K562 (cell line): ENCODE measurements around the gene TRIM44. TPM values are rescaled to one million over a fixed set of nuclear protein-coding genes. Genes with fewer than 3 reads are reported as not detected.
A peak's percentile ranks its signal among the peaks of the same experiment; 100 is the strongest.

ENCODE experiments used
- DPF2 ChIP-seq: fragments of 450-650 bp; IDR thresholded peaks from 2 replicates; pipeline ENCODE4 v1.6.1; 2016
- HDAC6 ChIP-seq: IDR thresholded peaks from 2 replicates; pipeline ENCODE4 v1.6.1; 2012; ENCODE audit warnings: low read depth, mild to moderate bottlenecking, control low read depth, inconsistent platforms, low read length, moderate library complexity
- HNRNPK ChIP-seq: fragments of 200-400 bp; formaldehyde crosslinking; IDR thresholded peaks from one replicate; pipeline ENCODE4 v1.6.1; 2018; ENCODE audit warnings: mild to moderate bottlenecking, low read depth, low read length; ENCODE audit not compliant: poor library complexity, severe bottlenecking
- HNRNPL ChIP-seq: fragments of 200-400 bp; formaldehyde crosslinking; IDR thresholded peaks from 2 replicates; pipeline ENCODE4 v1.6.1; 2017; ENCODE audit warnings: low read depth, mild to moderate bottlenecking, low read length
- KDM5B ChIP-seq: fragments of 200-600 bp; sonication (generic); IDR thresholded peaks from 2 replicates; pipeline ENCODE4 v1.6.1; 2012; ENCODE audit warnings: low read depth, mild to moderate bottlenecking, moderate library complexity, low read length, control low read depth, inconsistent platforms; ENCODE audit not compliant: insufficient replicate concordance
- PURB ChIP-seq: sonication (generic); formaldehyde crosslinking; IDR thresholded peaks from 2 replicates; pipeline ENCODE4 v1.9.0; 2021; ENCODE audit warnings: low read depth, mild to moderate bottlenecking, missing genetic modification reagents
- RBM22 ChIP-seq: fragments of 200-400 bp; formaldehyde crosslinking; IDR thresholded peaks from 2 replicates; pipeline ENCODE4 v1.6.1; 2018; ENCODE audit warnings: low read length, low read depth; ENCODE audit not compliant: poor library complexity, severe bottlenecking
- RFX1 ChIP-seq: fragments of 450-650 bp; IDR thresholded peaks from 2 replicates; pipeline ENCODE4 v1.6.1; 2016; ENCODE audit warnings: mild to moderate bottlenecking, moderate library complexity
- SLC30A9 ChIP-seq: fragments of 250-450 bp; sonication (Bioruptor Pico); IDR thresholded peaks from 2 replicates; pipeline ENCODE4 v1.8.0; 2022; ENCODE audit warnings: mild to moderate bottlenecking, moderate library complexity
- STAG1 ChIP-seq: sonication (generic); formaldehyde crosslinking; IDR thresholded peaks from 2 replicates; pipeline ENCODE4 v1.5.0; 2020; ENCODE audit warnings: missing genetic modification reagents, borderline replicate concordance
- TCF3 ChIP-seq: sonication (generic); formaldehyde crosslinking; IDR thresholded peaks from 2 replicates; pipeline ENCODE4 v1.4.0; 2020; ENCODE audit warnings: mild to moderate bottlenecking, missing genetic modification reagents
- XRCC4 ChIP-seq: IDR thresholded peaks from one replicate; pipeline ENCODE4 v1.6.1; 2011; ENCODE audit not compliant: insufficient read depth, insufficient read length; ENCODE audit errors: extremely low read depth
- ZNF324 ChIP-seq: fragments of 250-450 bp; sonication (Bioruptor Pico); IDR thresholded peaks from 2 replicates; pipeline ENCODE4 v1.4.0; 2020; ENCODE audit warnings: mild to moderate bottlenecking
- polyA plus RNA-seq, 8 experiments: library from polyadenylated mRNA; depleted of rRNA in 4 of 8; stranded (reverse) in 5 of 8; unstranded in 3 of 8; fragments of >200 nt; fragmentation: Nextera tagmentation in 2 of 8; fragmentation: Illumina TruSeq in 1 of 8; extraction: Ambion mirVana in 2 of 8; extraction: Trizol in 1 of 8; gene quantifications; 2 replicates each; pipeline versions ENCODE4 v1.2.1 to v1.2.3, GENCODE V29; 2011 to 2014; ENCODE audit warnings: inconsistent platforms in 1 of 8, missing spikeins in 1 of 8
- total RNA-seq, 7 experiments: library from RNA; depleted of rRNA in 6 of 7; stranded (reverse); fragments of >200 nt in 6 of 7; fragmentation: Illumina TruSeq in 2 of 7; extraction: Trizol in 2 of 7; gene quantifications; 2 replicates each; pipeline versions ENCODE4 v1.2.1 to v1.2.3, GENCODE V29; 2011 to 2021; ENCODE audit warnings: low replicate concordance in 1 of 7
- TF ChIP-seq, protein P1 (sequence below): fragments of 250-450 bp; sonication (Bioruptor Pico); IDR thresholded peaks from 2 replicates; pipeline ENCODE4 v1.5.0; 2022; ENCODE audit warnings: mild to moderate bottlenecking
- TF ChIP-seq, protein P2 (sequence below): fragments of 450-650 bp; formaldehyde crosslinking; IDR thresholded peaks from 2 replicates; pipeline ENCODE4 v1.4.0; 2020; ENCODE audit warnings: mild to moderate bottlenecking, moderate library complexity
- TF ChIP-seq, protein P3 (sequence below), 2 experiments: fragments of 450-650 bp; formaldehyde crosslinking in 1 of 2; IDR thresholded peaks; 2 replicates each; pipeline versions ENCODE4 v1.4.0 to v1.6.1; 2014 to 2020; ENCODE audit warnings: mild to moderate bottlenecking in 2 of 2, borderline replicate concordance in 1 of 2, low read depth in 1 of 2

Gene TRIM44
- total and polyA plus RNA-seq, 9 of the 15 experiments (the other 6 are each of a cell fraction or from before 2014, with no cell fraction given) = 8.3 to 105 (median 37.2) TPM

DNA sequence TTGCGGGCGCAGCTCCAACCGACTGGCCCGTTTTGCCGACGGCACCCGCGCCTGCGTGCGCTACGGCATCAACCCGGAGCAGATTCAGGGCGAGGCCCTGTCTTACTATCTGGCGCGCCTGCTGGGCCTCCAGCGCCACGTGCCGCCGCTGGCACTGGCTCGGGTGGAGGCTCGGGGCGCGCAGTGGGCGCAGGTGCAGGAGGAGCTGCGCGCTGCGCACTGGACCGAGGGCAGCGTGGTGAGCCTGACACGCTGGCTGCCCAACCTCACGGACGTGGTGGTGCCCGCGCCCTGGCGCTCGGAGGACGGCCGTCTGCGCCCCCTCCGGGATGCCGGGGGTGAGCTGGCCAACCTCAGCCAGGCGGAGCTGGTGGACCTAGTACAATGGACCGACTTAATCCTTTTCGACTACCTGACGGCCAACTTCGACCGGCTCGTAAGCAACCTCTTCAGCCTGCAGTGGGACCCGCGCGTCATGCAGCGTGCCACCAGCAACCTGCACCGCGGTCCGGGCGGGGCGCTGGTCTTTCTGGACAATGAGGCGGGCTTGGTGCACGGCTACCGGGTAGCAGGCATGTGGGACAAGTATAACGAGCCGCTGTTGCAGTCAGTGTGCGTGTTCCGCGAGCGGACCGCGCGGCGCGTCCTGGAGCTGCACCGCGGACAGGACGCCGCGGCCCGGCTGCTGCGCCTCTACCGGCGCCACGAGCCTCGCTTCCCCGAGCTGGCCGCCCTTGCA is 43.3 kb upstream of the TRIM44 start (continued):
- TF ChIP-seq DPF2 (no peak), ZNF324 (no peak), RBM22 (peak; percentile 42), HNRNPL (peak; percentile 84; the same call in 1 of the 2 replicates), HDAC6 (no peak; the same call in 1 of the 2 replicates), RFX1 (no peak), KDM5B (peak; percentile 28), STAG1 (CRISPR knock-in tag) (peak; percentile 20; the same call in 1 of the 2 replicates), PURB (CRISPR knock-in tag) (no peak), XRCC4 (no peak), SLC30A9 (CRISPR knock-in tag) (no peak), TCF3 (CRISPR knock-in tag) (no peak), HNRNPK (no peak)
- TF ChIP-seq, protein P1, sequence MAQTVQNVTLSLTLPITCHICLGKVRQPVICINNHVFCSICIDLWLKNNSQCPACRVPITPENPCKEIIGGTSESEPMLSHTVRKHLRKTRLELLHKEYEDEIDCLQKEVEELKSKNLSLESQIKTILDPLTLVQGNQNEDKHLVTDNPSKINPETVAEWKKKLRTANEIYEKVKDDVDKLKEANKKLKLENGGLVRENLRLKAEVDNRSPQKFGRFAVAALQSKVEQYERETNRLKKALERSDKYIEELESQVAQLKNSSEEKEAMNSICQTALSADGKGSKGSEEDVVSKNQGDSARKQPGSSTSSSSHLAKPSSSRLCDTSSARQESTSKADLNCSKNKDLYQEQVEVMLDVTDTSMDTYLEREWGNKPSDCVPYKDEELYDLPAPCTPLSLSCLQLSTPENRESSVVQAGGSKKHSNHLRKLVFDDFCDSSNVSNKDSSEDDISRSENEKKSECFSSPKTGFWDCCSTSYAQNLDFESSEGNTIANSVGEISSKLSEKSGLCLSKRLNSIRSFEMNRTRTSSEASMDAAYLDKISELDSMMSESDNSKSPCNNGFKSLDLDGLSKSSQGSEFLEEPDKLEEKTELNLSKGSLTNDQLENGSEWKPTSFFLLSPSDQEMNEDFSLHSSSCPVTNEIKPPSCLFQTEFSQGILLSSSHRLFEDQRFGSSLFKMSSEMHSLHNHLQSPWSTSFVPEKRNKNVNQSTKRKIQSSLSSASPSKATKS (CRISPR knock-in tag) = no peak
- TF ChIP-seq, protein P2, sequence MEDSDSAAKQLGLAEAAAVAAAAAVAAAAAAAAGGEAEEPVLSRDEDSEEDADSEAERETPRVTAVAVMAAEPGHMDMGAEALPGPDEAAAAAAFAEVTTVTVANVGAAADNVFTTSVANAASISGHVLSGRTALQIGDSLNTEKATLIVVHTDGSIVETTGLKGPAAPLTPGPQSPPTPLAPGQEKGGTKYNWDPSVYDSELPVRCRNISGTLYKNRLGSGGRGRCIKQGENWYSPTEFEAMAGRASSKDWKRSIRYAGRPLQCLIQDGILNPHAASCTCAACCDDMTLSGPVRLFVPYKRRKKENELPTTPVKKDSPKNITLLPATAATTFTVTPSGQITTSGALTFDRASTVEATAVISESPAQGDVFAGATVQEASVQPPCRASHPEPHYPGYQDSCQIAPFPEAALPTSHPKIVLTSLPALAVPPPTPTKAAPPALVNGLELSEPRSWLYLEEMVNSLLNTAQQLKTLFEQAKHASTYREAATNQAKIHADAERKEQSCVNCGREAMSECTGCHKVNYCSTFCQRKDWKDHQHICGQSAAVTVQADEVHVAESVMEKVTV (CRISPR knock-in tag) = no peak
- TF ChIP-seq, protein P3, sequence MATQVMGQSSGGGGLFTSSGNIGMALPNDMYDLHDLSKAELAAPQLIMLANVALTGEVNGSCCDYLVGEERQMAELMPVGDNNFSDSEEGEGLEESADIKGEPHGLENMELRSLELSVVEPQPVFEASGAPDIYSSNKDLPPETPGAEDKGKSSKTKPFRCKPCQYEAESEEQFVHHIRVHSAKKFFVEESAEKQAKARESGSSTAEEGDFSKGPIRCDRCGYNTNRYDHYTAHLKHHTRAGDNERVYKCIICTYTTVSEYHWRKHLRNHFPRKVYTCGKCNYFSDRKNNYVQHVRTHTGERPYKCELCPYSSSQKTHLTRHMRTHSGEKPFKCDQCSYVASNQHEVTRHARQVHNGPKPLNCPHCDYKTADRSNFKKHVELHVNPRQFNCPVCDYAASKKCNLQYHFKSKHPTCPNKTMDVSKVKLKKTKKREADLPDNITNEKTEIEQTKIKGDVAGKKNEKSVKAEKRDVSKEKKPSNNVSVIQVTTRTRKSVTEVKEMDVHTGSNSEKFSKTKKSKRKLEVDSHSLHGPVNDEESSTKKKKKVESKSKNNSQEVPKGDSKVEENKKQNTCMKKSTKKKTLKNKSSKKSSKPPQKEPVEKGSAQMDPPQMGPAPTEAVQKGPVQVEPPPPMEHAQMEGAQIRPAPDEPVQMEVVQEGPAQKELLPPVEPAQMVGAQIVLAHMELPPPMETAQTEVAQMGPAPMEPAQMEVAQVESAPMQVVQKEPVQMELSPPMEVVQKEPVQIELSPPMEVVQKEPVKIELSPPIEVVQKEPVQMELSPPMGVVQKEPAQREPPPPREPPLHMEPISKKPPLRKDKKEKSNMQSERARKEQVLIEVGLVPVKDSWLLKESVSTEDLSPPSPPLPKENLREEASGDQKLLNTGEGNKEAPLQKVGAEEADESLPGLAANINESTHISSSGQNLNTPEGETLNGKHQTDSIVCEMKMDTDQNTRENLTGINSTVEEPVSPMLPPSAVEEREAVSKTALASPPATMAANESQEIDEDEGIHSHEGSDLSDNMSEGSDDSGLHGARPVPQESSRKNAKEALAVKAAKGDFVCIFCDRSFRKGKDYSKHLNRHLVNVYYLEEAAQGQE (IDR thresholded peaks at IDR 0.05; ENCODE audit: borderline replicate concordance) = no peak
- TF ChIP-seq, protein P3 (CRISPR knock-in tag; IDR thresholded peaks at IDR 0.05; ENCODE audit: low read depth) = no peak
